ENCODE measurements around the gene HSPA14. TPM values are rescaled to one million over a fixed set of nuclear protein-coding genes. Genes with fewer than 3 reads are reported as not detected.

The HSPA14 gene
- total and polyA plus RNA-seq, 10 of the 15 experiments (the other 5 are each of a cell fraction or from before 2014, with no cell fraction given) = 26.6 to 56.1 (median 34.3) TPM

- Histone ChIP-seq H4K20me1 (ENCODE audit: control insufficient read depth, insufficient read depth) (no peaks in the 10 kb centered on the region), H3K9me3 (replicated peaks; ENCODE audit: control insufficient read depth, insufficient read depth, low read length) (no peaks in the 10 kb centered on the region; the same call in 2 of the 3 replicates), H3K4me1 (ENCODE audit: control insufficient read depth, insufficient read depth, low read length) (peaks cover 5% of the 10 kb centered on the region; the same call in 1 of the 2 replicates), H2AFZ (ENCODE audit: control insufficient read depth, low read depth, low read length) (no peak overlapping the region), H3K27ac (ENCODE audit: control insufficient read depth, insufficient read depth) (no peak overlapping the region), H3K4me3 (no peak overlapping the region), H3K79me2 (ENCODE audit: control insufficient read depth, insufficient read depth, low read length) (peaks cover 76% of the 10 kb centered on the region), H3K9ac (ENCODE audit: control insufficient read depth, insufficient read depth, low read length) (no peak overlapping the region), H3K4me2 (ENCODE audit: control insufficient read depth, insufficient read depth) (no peak overlapping the region), H3K27me3 (replicated peaks in 1 of 2; ENCODE audit: control insufficient read depth in 2 of 2, insufficient read depth in 2 of 2, low read length in 1 of 2) (no peaks in the 10 kb centered on the region), H3K36me3 (ENCODE audit: control insufficient read depth in 2 of 2, insufficient read depth in 2 of 2, low read length in 1 of 2) (peaks cover 0 to 13% of the 10 kb centered on the region in 2 experiments; a peak in 2 of 4 replicates)
- intact Hi-C loops (cut with micrococcal nuclease; ENCODE audit: unreplicated experiment) (loop anchor here (10.0 kb wide), 1 partner anchor 221 kb away; no protein-coding TSS in a partner anchor), in situ Hi-C loops (cut with MboI) (no loop called here)
- 0 out of 3 replicates have a peak, but pooled peaks have one; percentile 9 for ATAC-seq
- DNase-seq (ENCODE audit: low read depth, low spot score) = no peak
- BruUV-seq (replicated peaks) = no TSS peak
- no peak for TF ChIP-seq SUZ12 (IDR thresholded peaks at IDR 0.05; ENCODE audit: unreplicated experiment)
- TF ChIP-seq ATF2 (IDR thresholded peaks at IDR 0.05; ENCODE audit: low read length) = no peak
- no peak for TF ChIP-seq RUNX3 (IDR thresholded peaks at IDR 0.05; ENCODE audit: low read length)
- 79% methylated on average over 3 of the region's 3 CpGs for WGBS (ENCODE audit: insufficient coverage, insufficient replicate concordance, low lambda C conversion rate, missing lambda C conversion rate)
- RAD21 ChIA-PET (ENCODE audit: unreplicated experiment) = no interaction called here
- CTCF ChIA-PET = interaction anchor here (0.9 kb wide), 1 partner anchor 22 kb away, joined by 3 read pairs; no protein-coding TSS in a partner anchor
- POLR2A ChIA-PET = interaction anchor here (0.6 kb wide), 1 partner anchor 334 kb away, joined by 4 read pairs; no protein-coding TSS in a partner anchor
- SMC1A ChIA-PET (ENCODE audit: uncharacterized antibody, unreplicated experiment) = interaction anchor here (0.6 to 1.9 kb wide), 3 partner anchors 10 to 94 kb away, joined by 3 to 6 read pairs (median 3); no protein-coding TSS in a partner anchor
- FAIRE-seq = no peak
Measured at GRCh38 chr10:14884082-14884481, 46.0 kb downstream of the HSPA14 start.

- POLR2A ChIA-PET = interaction anchor here (0.7 to 1.0 kb wide), 3 partner anchors 11 to 26 kb away, joined by 3 to 4 read pairs (median 4); partner anchors contain the start of gene SUV39H2
- WGBS (ENCODE audit: insufficient coverage, insufficient replicate concordance, low lambda C conversion rate, missing lambda C conversion rate) = 94% methylated on average over 2 of the region's 2 CpGs
- TF ChIP-seq RAD21 (IDR thresholded peaks at IDR 0.05; ENCODE audit: insufficient read depth, low read depth, low read length) = peak; percentile 33
- no peak for TF ChIP-seq GABPA (IDR thresholded peaks at IDR 0.05; ENCODE audit: low read depth)
- TF ChIP-seq HDGF (IDR thresholded peaks at IDR 0.05) = no peak
- TF ChIP-seq FOXM1 (IDR thresholded peaks at IDR 0.05; ENCODE audit: low read depth, low read length) = no peak
- peak; percentile 78 for TF ChIP-seq YY1 (IDR thresholded peaks at IDR 0.05; ENCODE audit: low read depth, low read length)
- TF ChIP-seq SMAD1 (IDR thresholded peaks at IDR 0.05; ENCODE audit: low read depth, partially characterized antibody) = no peak
- TF ChIP-seq CTCF (IDR thresholded peaks at IDR 0.05 in 2 of 3, conservative IDR thresholded peaks at IDR 0.05 in 1 of 3; ENCODE audit: control insufficient read depth in 2 of 3, extremely low read depth in 1 of 3, insufficient read depth in 1 of 3, low read depth in 3 of 3, low read length in 3 of 3) = peak; percentile 28 to 43 (median 39); a peak in 4 of 6 replicates
Measured at GRCh38 chr10:14889318-14889717, 51.2 kb downstream of the HSPA14 start.

More at GRCh38 chr10:14889318-14889717, 51.2 kb downstream of the HSPA14 start:
- ChIA-PET RAD21 (ENCODE audit: unreplicated experiment) (interaction anchor here (0.9 to 1.8 kb wide), 3 partner anchors 19 to 83 kb away, joined by 3 to 6 read pairs (median 4); no protein-coding TSS in a partner anchor), CTCF (interaction anchor here (0.6 to 3.0 kb wide), 15 partner anchors 10 to 381 kb away, joined by 3 to 31 read pairs (median 5); partner anchors contain the start of genes CDNF, HSPA14, MSANTD7 and SUV39H2), SMC1A (ENCODE audit: uncharacterized antibody, unreplicated experiment) (interaction anchor here (1.2 to 2.5 kb wide), 8 partner anchors 10 to 380 kb away, joined by 3 to 19 read pairs (median 4); partner anchors contain the start of gene SUV39H2)
- no peak overlapping the region for H3K4me3 ChIP-seq
- H3K79me2 ChIP-seq (ENCODE audit: control insufficient read depth, insufficient read depth, low read length) = peaks cover 63% of the 10 kb centered on the region
- H3K27me3 ChIP-seq (replicated peaks in 1 of 2; ENCODE audit: control insufficient read depth in 2 of 2, insufficient read depth in 2 of 2, low read length in 1 of 2) = no peaks in the 10 kb centered on the region
- no peaks in the 10 kb centered on the region; the same call in 2 of the 3 replicates for H3K9me3 ChIP-seq (replicated peaks; ENCODE audit: control insufficient read depth, insufficient read depth, low read length)
- H2AFZ ChIP-seq (ENCODE audit: control insufficient read depth, low read depth, low read length) = no peak overlapping the region
- H3K9ac ChIP-seq (ENCODE audit: control insufficient read depth, insufficient read depth, low read length) = no peak overlapping the region
- DNase-seq (ENCODE audit: low read depth, low spot score) (no peak), FAIRE-seq (no peak), ATAC-seq (peak; percentile 71)
- H3K4me2 ChIP-seq (ENCODE audit: control insufficient read depth, insufficient read depth) = no peak overlapping the region
- H4K20me1 ChIP-seq (ENCODE audit: control insufficient read depth, insufficient read depth) = no peaks in the 10 kb centered on the region
- no TSS peak for BruUV-seq (replicated peaks)
- H3K4me1 ChIP-seq (ENCODE audit: control insufficient read depth, insufficient read depth, low read length) = no peaks in the 10 kb centered on the region
- H3K27ac ChIP-seq (ENCODE audit: control insufficient read depth, insufficient read depth) = no peak overlapping the region
- in situ Hi-C loops (cut with MboI) = no loop called here
- intact Hi-C loops (cut with micrococcal nuclease; ENCODE audit: unreplicated experiment) = loop anchor here (10.0 kb wide), 1 partner anchor 215 kb away; no protein-coding TSS in a partner anchor
- peaks cover 0 to 10% of the 10 kb centered on the region in 2 experiments; a peak in 2 of 4 replicates for H3K36me3 ChIP-seq (ENCODE audit: control insufficient read depth in 2 of 2, insufficient read depth in 2 of 2, low read length in 1 of 2)

Measured in GM12878 (cell line).